Transverse colon (tissue), 4 donors: ENCODE results near the gene FKBP15.

ENCODE experiments used
- CTCF ChIP-seq, 5 experiments: fragments of 200-600 bp in 3 of 5; fragments of 450-650 bp in 2 of 5; sonication (generic) in 3 of 5; IDR thresholded peaks; 1 replicate in 2 of 5; 2 replicates in 3 of 5; pipeline ENCODE4 v1.5.1; 2016 to 2017; ENCODE audit warnings: antibody characterized with exemption in 5 of 5, inconsistent platforms in 3 of 5, mild to moderate bottlenecking in 2 of 5, moderate library complexity in 1 of 5
- EP300 ChIP-seq: sonication (generic); formaldehyde crosslinking; IDR thresholded peaks from one replicate; pipeline ENCODE4 v1.6.1; 2017; ENCODE audit warnings: antibody characterized with exemption, low read depth
- POLR2A ChIP-seq: fragments of 450-650 bp; IDR thresholded peaks from one replicate; pipeline ENCODE4 v1.6.1; 2016; ENCODE audit warnings: antibody characterized with exemption, mild to moderate bottlenecking, moderate library complexity
- POLR2AphosphoS5 ChIP-seq, 3 donors: sonication (generic); formaldehyde crosslinking; IDR thresholded peaks; one replicate each; pipeline ENCODE4 v1.6.1; 2016; ENCODE audit warnings: antibody characterized with exemption in 3 of 3

GRCh38 chr9:113219186-113219936 is 1.7 kb downstream of the FKBP15 start:
- TF ChIP-seq CTCF (IDR thresholded peaks at IDR 0.05) (no peak), POLR2A (no peak), POLR2AphosphoS5 (IDR thresholded peaks at IDR 0.05) (no peak), EP300 (no peak)
